ENCODE data around the gene GFOD1. TPM values are rescaled to one million over a fixed set of nuclear protein-coding genes. Genes with fewer than 3 reads are reported as not detected.
A peak's percentile ranks its signal among the peaks of the same experiment; 100 is the strongest.
"Not testable (repeated sequence)": the region's sequence is repeated elsewhere in the genome, so short reads cannot be mapped to it uniquely, and the experiment has no call there.

The GFOD1 gene
- total RNA-seq, 4 donors from 2014 or later, result 12.2 to 78.2 (median 45.7) TPM

DNA sequence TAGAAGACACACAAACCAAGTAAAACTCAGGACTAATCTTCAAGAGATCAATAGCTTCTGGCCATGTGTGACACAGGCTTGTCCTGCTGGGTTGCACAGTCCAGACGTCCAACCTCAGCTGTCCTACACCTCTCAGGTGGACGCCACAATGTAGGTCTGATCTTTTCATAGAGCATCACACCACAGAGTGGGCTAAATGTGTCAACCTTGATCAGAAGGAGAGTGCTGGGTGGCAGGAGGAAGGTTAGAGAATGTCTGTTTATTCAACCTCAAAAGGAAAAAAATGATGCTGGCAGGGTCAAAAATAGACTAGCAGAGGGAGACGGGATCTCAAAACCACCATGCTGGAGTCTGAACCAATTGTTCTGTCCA, 41.7 kb downstream of the GFOD1 start:
- DNase-seq (ENCODE audit: low spot score) (no peak), ATAC-seq (ENCODE audit: low FRiP score) (no peak)
- TF ChIP-seq CTCF (IDR thresholded peaks at IDR 0.05), result no peak

- no peak for ATAC-seq (ENCODE audit: low FRiP score)
- peak; percentile 43 for DNase-seq (ENCODE audit: low spot score)
- TF ChIP-seq CTCF (IDR thresholded peaks at IDR 0.05), result no peak
These were observed 42.2 kb downstream of the GFOD1 start for GRCh38 chr6:13445005-13445743.

GRCh38 chr6:13444604-13445003, 42.8 kb downstream of the GFOD1 start:
- TF ChIP-seq CTCF (IDR thresholded peaks at IDR 0.05), result no peak

GRCh38 chr6:13443978-13444377, 43.4 kb downstream of the GFOD1 start:
- not testable (repeated sequence) for ATAC-seq (ENCODE audit: low FRiP score)

More at GRCh38 chr6:13444604-13445003, 42.8 kb downstream of the GFOD1 start:
- DNase-seq (ENCODE audit: low spot score), result no peak
- ATAC-seq (ENCODE audit: low FRiP score), result no peak

DNA sequence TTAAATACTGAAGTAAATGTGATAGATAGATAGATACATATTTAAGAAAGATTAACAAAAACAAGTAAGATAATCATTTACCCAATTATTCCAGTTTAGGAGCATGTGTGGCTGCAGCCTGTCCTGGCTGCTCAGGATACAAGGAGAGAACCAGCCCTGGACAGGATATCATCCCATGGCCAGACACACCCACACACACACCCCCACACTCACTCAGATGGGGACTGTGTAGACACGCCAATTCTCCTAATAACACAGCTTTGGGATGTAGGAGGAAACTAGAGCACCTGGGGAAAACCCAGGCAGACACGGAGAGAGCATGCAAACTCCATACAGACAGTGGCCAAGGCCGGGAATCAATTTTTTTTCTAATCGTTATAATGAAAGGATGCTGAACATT, 45.6 kb downstream of the GFOD1 start:
- DNase-seq (ENCODE audit: low spot score) (no peak), ATAC-seq (ENCODE audit: low FRiP score) (no peak)
- TF ChIP-seq CTCF (IDR thresholded peaks at IDR 0.05), result no peak

More at GRCh38 chr6:13443978-13444377, 43.4 kb downstream of the GFOD1 start:
- DNase-seq (ENCODE audit: low spot score), result not testable (repeated sequence)

GRCh38 chr6:13439644-13440043, 47.8 kb downstream of the GFOD1 start:
- no peak for ATAC-seq (ENCODE audit: low FRiP score)

GRCh38 chr6:13438126-13438525, 49.3 kb downstream of the GFOD1 start:
- ATAC-seq (ENCODE audit: low FRiP score), result no peak
- TF ChIP-seq CTCF (IDR thresholded peaks at IDR 0.05), result no peak
- DNase-seq (ENCODE audit: low spot score), result no peak

More at GRCh38 chr6:13439644-13440043, 47.8 kb downstream of the GFOD1 start:
- TF ChIP-seq CTCF (IDR thresholded peaks at IDR 0.05), result no peak
- no peak for DNase-seq (ENCODE audit: low spot score)

All from omental fat pad (tissue), 4 donors.